PFSK-1 (cell line): ENCODE data around the gene RFX3.

Source experiments
- POLR2AphosphoS5 ChIP-seq: IDR thresholded peaks from 2 replicates; pipeline ENCODE4 v1.6.1; 2012; ENCODE audit warnings: low read depth, mild to moderate bottlenecking, control low read depth, low read length, moderate library complexity
- TAF1 ChIP-seq: IDR thresholded peaks from 2 replicates; pipeline ENCODE4 v1.6.1; 2012; ENCODE audit warnings: low read length, control low read depth, borderline replicate concordance; ENCODE audit not compliant: insufficient read depth

GRCh38 chr9:3500044-3500443, 25.8 kb downstream of the RFX3 start:
- TF ChIP-seq POLR2AphosphoS5: no peak
- no peak for TF ChIP-seq TAF1
